BE2C (cell line): ENCODE measurements around the gene ISY1.

Source experiments
- DNase-seq: peaks from one replicate; pipeline ENCODE4 v3.0.0-alpha.2; 2020
- H3K27me3 ChIP-seq: fragments of 250-450 bp; sonication (Bioruptor Pico); 2 replicates; pipeline ENCODE4 v1.5.1; 2020; ENCODE audit warnings: mild to moderate bottlenecking
- H3K36me3 ChIP-seq: fragments of 250-450 bp; sonication (Bioruptor Pico); 2 replicates; pipeline ENCODE4 v1.5.1; 2020; ENCODE audit warnings: mild to moderate bottlenecking
- H3K4me1 ChIP-seq: fragments of 250-450 bp; sonication (Bioruptor Pico); 2 replicates; pipeline ENCODE4 v1.5.1; 2020
- H3K4me3 ChIP-seq: 2 replicates; pipeline ENCODE4 v1.5.1; 2011; ENCODE audit warnings: low read depth, low read length
- H3K9me3 ChIP-seq: fragments of 250-450 bp; sonication (Bioruptor Pico); 2 replicates; pipeline ENCODE4 v1.5.1; 2020
- CTCF ChIP-seq: IDR thresholded peaks from 2 replicates; pipeline ENCODE4 v1.5.1; 2012; ENCODE audit warnings: mild to moderate bottlenecking, low read depth, low read length

ISY1 gene

GRCh38 chr3:129107793-129108192 lies 53.1 kb downstream of the ISY1 start:
- Histone ChIP-seq H3K9me3 (no peaks in the 10 kb centered on the region), H3K4me1 (no peaks in the 10 kb centered on the region), H3K27me3 (no peaks in the 10 kb centered on the region), H3K4me3 (no peak overlapping the region), H3K36me3 (no peaks in the 10 kb centered on the region)
- no peak for TF ChIP-seq CTCF
- no peak for DNase-seq

- DNase-seq: no peak
- Histone ChIP-seq H3K4me3 (no peak overlapping the region), H3K27me3 (no peaks in the 10 kb centered on the region), H3K36me3 (no peaks in the 10 kb centered on the region), H3K9me3 (no peaks in the 10 kb centered on the region), H3K4me1 (no peaks in the 10 kb centered on the region)
- TF ChIP-seq CTCF: no peak
Measured at GRCh38 chr3:129106866-129107565, 53.8 kb downstream of the ISY1 start.

- TF ChIP-seq CTCF: peak; percentile 27; the same call in 1 of the 2 replicates
- Histone ChIP-seq H3K9me3 (no peaks in the 10 kb centered on the region), H3K4me3 (no peak overlapping the region), H3K27me3 (no peaks in the 10 kb centered on the region), H3K36me3 (no peaks in the 10 kb centered on the region), H3K4me1 (no peaks in the 10 kb centered on the region)
- DNase-seq: no peak
Measured at GRCh38 chr3:129106320-129106719, 54.5 kb downstream of the ISY1 start.

- no peak for TF ChIP-seq CTCF
- no peak overlapping the region for H3K4me3 ChIP-seq
- H3K9me3 ChIP-seq: no peaks in the 10 kb centered on the region
- H3K36me3 ChIP-seq: no peaks in the 10 kb centered on the region
- H3K4me1 ChIP-seq: no peaks in the 10 kb centered on the region
- no peaks in the 10 kb centered on the region for H3K27me3 ChIP-seq
- DNase-seq: no peak
Measured at GRCh38 chr3:129105862-129106261, 55.0 kb downstream of the ISY1 start.

- H3K9me3 ChIP-seq: no peaks in the 10 kb centered on the region
- no peaks in the 10 kb centered on the region for H3K4me1 ChIP-seq
- H3K4me3 ChIP-seq: no peak overlapping the region
- DNase-seq: no peak
- no peak for TF ChIP-seq CTCF
- H3K27me3 ChIP-seq: no peaks in the 10 kb centered on the region
- no peaks in the 10 kb centered on the region for H3K36me3 ChIP-seq
Measured at GRCh38 chr3:129104498-129105079, 56.3 kb downstream of the ISY1 start.

GRCh38 chr3:129104051-129104450 lies 56.8 kb downstream of the ISY1 start:
- DNase-seq: no peak
- H3K27me3 ChIP-seq: no peaks in the 10 kb centered on the region
- no peaks in the 10 kb centered on the region for H3K9me3 ChIP-seq
- H3K36me3 ChIP-seq: no peaks in the 10 kb centered on the region
- H3K4me1 ChIP-seq: no peaks in the 10 kb centered on the region
- H3K4me3 ChIP-seq: no peak overlapping the region
- no peak for TF ChIP-seq CTCF
